ENCODE measurements around the gene CACNG8.
A peak's percentile ranks its signal among the peaks of the same experiment; 100 is the strongest.
"Not testable (repeated sequence)": the region's sequence is repeated elsewhere in the genome, so short reads cannot be mapped to it uniquely, and the experiment has no call there.

The CACNG8 gene

DNA sequence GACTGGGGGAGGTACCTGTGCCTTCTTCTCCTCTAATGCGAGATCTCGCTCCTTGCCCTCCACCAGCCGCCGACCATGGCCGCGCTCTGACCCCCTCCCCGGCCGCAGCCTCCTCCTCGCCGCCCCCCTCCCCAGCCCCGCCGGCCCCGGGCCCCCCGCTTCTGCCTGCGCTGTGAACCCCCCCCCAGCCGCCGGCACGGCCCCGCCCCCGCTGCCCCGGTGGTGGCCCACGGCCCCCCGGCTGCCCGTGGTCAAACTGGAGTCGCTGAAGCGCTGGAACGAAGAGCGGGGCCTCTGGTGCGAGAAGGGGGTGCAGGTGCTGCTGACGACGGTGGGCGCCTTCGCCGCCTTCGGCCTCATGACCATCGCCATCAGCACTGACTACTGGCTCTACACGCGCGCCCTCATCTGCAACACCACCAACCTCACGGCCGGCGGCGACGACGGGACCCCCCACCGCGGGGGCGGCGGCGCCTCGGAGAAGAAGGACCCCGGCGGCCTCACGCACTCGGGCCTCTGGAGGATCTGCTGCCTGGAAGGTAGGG lies at the start of gene CACNG8:
Gene CACNG8 (plus strand): TSS at position 51 of the 545 bp plus-strand sequence.
- DNase-seq (ENCODE audit: low spot score) = no peak

DNA sequence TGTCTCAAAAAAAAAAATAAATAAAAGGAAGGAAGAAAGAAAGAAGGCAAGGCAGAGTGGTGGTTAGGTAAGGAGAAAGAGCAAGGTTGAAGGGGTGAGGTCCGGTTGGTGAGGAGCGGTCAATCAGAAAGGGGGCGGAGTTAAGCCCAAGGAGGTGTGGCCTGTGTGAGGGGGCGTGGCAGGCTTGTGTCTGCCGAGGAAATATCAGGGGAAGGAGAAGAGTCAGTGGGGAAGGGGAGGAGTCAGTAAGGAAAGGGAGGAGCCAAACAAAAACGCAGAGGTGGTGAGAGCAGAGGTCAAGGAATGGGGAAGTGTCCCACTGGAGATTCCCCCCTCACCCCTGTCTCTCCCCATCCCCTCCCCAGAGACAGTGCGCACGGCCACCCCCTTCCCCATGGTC lies 47.7 kb upstream of the CACNG8 start:
- DNase-seq (ENCODE audit: low spot score) = no peak

DNA sequence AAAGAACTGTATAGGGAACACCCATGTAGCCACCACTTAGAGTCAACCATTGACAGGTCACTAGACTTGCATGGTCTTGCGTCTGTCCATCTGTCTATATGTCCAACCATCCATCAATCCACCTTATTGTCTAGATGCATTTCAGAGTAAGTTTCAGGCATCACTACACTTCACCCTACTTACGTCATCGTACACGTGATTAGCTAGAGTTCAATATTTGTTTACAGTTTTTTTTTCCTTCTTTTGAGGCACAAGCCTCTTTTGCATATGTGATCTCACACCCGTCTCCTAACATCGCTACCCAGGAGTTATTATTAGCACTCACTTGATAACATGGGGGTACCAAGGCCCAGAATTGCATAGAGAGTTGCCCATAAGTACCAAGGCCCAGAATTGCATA lies 46.7 kb upstream of the CACNG8 start:
- DNase-seq (ENCODE audit: low spot score) = no peak

DNA sequence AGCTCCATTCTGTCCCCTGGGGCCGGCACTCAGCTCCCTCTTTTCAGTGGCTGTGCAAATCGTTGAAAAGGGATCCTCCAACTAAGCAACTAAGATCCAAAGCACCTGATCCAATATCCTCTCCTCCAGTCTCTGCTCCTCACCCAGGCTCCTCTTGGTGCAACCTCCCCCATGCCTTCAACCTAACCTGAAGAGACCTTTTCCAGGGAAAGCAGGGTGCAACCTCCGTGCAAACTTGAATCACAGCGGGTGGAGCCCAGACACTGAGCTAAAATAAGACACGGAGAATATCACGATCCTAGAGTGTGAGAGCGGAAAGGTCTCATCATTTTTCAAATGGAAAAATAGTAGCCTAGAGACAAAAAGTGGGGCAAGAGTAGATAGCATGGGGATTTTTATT lies 45.4 kb upstream of the CACNG8 start:
- no peak for DNase-seq (ENCODE audit: low spot score)

DNA sequence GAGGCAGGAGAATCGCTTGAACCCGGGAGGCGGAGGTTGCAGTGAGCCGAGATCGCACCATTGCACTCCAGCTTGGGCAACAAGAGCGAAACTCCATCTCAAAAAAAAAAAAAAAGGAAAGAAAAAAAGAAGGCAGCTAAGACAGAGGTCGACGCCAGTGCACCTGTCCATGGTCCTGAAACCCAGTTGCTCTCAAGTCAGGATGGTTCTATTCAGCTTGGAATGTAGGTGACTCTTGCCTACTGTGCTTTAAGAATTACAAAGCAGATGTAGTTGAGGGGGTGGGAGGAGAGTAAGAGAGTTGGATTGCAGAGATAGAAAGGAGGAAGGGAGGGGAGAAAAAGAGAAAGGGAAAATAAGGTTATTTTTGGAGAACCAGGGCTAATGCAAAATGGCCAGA lies 35.0 kb upstream of the CACNG8 start:
- peak; percentile 32 for DNase-seq (ENCODE audit: low spot score)

DNA sequence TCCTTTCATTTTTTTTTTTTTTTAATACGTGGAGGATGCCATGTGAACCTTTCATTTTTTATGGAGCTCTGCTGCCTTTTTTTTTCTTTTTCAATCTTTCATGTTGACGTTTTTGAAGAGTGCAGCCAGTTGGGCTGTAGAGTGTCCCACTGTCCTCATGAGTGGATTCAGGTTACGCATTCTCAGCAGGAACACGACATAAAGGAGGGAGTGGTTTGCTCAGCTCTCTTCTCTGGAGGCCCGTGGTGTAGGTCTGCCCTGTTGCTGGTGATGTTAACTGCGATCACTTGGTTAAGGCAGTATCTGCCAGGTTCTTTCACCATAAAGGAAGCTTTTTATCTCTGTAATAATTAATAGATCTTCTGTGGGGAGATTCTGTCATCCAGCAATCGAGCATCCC lies 26.7 kb upstream of the CACNG8 start:
- DNase-seq (ENCODE audit: low spot score) = no peak

DNA sequence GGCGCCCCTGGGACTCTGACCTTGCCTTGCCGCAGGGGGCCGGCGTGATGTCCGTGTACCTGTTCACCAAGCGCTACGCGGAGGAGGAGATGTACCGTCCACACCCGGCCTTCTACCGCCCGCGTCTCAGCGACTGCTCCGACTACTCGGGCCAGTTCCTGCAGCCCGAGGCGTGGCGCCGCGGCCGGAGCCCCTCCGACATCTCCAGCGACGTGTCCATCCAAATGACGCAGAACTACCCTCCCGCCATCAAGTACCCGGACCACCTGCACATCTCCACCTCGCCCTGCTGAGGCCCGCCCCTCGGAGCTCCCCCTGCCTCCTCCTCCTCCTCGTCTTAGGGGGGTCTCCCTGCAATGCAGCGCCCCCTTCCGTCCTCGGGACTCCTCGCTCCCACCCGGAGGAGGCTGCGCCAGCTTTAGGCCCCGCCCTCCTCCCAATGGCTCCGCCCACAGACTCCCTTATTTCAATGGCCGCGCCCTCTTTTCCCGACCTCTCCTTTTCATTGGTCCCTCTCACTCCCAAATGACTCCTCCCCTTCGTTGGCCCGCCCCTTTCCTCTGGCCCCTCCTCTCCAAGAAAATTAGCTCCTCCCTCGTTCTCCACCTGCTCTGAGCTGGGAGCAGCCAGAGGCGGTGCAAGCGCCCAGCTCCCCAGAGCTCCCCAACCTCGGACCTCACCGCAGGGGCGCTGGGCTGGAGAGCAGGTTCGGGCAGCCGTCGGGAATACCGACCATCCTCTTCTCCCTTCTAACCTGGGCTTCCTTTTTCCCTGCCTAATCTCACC lies 20.5 kb upstream of the CACNG8 start:
- no peak for DNase-seq (ENCODE audit: low spot score)

DNA sequence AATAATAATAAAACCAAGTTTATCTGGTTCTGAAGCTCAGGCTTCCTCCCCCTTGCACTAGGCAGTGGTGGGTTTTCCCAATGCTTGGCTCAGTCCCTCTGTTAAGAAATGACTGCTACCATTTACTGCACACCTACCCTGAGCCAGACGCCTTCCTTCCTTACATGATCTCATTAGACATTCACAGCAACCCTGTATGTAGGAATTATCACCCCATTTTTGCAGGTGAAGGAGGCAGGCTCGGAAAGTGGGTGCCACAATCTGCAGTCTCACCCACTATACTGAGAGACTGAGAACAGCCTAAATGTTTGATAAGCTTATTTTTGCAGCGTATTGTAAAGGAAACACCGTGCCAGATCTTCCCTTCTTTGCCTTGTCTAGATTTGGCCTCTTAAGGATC lies 18.3 kb upstream of the CACNG8 start:
- DNase-seq (ENCODE audit: low spot score) = no peak

DNA sequence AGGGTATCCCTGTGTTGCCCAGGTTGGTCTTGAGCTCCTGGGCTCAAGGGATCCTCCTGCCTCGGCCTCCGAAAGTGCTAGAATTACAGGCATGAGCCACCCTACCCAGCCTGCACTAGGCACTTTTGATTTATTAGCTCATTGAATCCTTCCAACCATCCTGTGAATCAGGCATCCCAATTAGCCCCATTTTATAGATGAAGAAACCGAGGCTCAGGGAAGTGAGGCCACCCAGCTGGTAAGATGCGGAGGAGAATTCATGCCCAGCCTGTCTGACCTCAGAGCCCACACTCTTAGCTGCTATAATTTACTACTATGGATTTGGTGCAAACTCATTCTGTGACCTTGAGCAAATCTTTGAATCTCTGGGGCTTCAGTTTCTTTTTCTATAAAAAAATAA lies 17.8 kb upstream of the CACNG8 start:
- DNase-seq (ENCODE audit: low spot score) = no peak

DNA sequence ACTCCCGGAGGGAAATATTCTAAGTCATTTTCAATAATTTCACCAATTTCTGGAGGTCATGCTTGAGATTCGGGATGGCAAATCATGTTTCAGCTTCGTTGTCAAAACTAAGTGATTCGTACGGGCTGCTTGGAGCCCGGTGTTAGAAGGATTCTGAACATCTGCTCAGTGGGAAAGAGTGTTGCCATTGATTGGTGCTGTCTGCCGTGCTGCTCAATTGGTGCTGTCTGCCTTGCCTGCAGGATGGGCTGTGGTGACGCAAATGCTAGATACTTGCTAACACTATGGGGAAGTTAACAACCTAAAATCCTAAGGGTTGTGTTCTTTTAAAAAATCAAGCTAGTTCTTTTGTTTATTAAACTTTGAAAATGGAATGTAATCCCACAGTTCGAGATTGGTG lies 17.3 kb upstream of the CACNG8 start:
- no peak for DNase-seq (ENCODE audit: low spot score)

DNA sequence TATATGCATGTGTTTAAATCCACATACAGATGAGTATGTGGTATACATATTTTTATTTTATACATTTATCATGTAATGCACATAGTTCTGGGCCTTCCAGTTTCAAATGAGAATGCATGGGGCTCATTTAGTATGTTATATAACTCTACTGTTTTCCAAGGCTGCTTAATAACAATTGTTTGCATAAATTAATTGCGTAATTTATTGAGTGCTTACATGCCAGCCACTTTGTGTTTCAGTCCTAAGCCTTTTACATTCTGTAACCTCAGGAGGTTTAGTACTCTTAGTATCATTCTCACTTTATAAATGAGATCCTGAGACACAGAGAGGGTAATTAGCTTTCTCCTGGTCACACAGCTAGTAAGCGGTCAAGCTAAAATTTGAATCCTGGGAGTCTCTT lies 16.7 kb upstream of the CACNG8 start:
- DNase-seq (ENCODE audit: low spot score) = no peak

DNA sequence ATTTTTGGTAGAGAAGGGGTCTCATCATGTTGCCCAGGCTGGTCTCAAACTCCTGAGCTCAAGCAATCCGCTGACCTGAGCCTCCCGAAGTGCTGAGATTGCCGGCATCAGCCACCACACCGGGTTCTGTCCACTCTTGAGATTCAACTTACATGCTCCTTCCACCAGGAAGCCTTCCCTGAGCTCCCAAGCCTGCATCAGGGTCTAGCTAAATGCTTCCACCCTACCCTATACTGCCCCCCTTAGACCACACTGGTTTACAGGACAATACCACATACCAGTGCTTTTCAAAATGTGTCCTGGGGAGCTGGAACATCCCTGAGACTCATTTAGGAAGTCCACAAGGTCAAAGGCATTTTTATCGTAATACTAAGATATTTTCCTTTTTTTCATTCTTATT lies 15.1 kb upstream of the CACNG8 start:
- no peak for DNase-seq (ENCODE audit: low spot score)

DNA sequence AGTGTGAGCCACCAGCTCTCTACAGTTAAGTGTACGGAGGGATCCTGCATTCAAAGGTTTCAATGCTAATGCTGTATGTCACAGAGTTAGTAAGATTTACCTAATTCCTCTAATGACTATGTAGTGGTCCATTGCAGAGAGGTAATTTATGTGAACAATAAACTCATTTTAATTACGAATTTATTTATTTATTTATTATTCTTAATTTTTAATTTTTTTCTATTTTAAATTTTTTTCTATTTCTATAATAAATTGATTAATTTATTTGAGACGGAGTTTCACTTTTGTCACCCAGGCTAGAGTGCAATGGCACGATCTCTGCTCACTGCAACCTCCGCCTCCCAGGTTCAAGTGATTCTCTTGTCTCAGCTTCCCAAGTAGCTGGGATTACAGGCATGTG lies 14.1 kb upstream of the CACNG8 start:
- not testable (repeated sequence) for DNase-seq (ENCODE audit: low spot score)

DNA sequence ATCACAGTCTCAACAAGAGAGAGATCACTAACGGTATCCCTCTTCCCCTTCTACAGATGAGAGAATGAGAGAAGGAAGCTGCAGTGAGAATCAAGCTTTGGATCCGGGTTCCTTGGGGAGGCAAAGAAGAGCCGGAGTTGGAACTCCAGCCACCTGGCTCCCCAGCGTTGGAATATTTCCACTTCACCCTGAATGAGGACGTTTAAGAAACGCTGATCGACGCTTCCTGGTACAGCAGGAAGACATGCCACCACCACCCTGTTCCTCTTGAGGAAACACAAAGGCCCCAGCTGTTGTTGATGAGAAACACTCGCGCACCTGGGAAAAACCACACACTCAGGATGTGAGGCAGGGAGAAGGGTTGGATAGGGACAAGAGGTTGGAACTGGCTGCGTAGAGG lies 11.3 kb upstream of the CACNG8 start:
- DNase-seq (ENCODE audit: low spot score) = no peak

DNA sequence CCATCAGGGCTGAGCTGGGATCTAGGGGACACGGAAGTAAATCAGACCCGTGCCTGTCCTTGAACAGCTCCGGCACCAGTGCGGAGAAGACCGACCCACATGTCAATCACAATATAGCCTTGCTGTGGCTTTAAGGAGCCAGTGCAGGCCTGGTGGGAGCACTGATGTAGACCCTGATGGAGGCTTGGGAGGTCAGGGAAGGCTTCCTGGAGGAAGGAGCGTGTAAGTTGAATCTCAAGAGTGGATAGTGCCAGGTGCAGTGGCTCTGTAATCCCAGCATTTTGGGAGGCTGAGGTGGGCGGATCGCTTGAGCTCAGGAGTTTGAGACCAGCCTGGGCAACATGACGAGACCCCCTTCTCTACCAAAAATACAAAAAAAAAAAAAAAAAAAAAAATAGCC lies 10.8 kb upstream of the CACNG8 start:
- DNase-seq (ENCODE audit: low spot score) = no peak

DNA sequence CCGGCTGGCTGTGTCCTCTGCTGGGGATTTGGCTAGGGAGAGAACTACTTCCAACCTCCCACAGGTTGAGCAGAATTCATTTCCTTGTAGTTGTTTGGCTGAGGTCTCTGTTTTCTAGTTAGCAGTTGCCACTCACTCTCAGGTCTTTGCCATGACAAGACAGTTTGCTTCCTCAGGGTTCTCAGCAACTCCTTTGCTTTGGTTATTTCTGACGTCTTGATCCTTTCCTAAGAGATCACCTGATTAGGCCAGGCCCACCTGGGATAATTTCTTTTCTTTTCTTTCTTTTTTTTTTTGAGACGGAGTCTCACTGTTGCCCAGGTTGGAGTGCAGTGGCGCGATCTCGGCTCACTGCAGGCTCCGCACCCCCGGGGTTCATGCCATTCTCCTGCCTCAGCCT lies 9.4 kb upstream of the CACNG8 start:
- DNase-seq (ENCODE audit: low spot score) = no peak

DNA sequence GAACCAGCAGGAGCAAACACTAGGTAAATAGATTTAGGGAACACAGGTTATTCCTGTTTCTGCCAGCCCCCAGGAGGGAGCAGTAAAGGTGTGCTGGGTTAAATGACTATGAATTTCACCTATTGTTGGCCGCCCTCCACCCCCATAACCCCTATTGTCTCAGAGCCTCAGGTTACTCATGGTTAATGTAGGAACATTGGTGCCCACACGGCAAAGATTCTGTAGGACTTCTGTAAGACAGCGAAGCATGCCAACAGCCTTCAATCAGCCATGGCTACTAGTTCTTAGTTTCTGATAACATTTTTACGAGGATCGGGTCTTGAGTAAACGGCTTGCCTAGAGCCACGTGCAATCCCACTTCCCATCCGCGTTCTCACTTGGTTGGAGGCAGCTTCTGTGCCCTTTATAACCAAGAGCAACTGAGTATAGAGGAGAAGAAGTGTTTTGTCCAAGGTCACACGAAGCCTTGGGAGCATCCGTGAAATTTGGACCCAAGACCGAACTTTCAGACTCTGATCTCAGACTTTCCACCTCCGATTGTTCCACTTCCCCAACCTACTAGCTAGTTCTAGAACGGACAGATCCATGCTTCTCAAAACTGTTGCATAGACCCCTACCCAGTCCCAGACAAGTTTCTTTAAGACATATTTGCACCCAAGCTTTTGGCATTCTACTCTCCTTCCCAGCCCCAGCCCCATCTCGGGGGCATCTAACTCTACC lies 5.1 kb upstream of the CACNG8 start:
- no peak for DNase-seq (ENCODE audit: low spot score)

DNA sequence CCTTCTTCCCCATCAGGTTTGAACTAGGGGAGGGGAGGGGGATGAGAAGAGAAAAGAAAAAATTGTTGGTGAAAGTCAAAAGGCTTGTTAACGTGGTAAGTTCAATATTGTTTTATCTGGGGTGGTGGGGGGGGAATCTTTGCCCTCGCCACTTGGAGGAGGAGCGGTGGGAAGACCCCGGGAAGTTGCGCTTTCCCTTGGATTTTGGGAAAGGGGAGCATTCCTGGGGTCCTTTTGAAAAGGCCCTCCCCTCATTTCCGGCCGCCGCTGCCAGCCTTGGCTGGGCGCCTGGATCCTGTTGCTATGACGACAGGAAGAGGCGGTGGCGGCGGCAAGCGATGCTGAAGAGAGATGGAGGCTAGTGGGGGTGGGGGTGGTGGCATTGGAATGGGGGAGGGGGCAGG lies 4.6 kb upstream of the CACNG8 start:
- no peak for DNase-seq (ENCODE audit: low spot score)

DNA sequence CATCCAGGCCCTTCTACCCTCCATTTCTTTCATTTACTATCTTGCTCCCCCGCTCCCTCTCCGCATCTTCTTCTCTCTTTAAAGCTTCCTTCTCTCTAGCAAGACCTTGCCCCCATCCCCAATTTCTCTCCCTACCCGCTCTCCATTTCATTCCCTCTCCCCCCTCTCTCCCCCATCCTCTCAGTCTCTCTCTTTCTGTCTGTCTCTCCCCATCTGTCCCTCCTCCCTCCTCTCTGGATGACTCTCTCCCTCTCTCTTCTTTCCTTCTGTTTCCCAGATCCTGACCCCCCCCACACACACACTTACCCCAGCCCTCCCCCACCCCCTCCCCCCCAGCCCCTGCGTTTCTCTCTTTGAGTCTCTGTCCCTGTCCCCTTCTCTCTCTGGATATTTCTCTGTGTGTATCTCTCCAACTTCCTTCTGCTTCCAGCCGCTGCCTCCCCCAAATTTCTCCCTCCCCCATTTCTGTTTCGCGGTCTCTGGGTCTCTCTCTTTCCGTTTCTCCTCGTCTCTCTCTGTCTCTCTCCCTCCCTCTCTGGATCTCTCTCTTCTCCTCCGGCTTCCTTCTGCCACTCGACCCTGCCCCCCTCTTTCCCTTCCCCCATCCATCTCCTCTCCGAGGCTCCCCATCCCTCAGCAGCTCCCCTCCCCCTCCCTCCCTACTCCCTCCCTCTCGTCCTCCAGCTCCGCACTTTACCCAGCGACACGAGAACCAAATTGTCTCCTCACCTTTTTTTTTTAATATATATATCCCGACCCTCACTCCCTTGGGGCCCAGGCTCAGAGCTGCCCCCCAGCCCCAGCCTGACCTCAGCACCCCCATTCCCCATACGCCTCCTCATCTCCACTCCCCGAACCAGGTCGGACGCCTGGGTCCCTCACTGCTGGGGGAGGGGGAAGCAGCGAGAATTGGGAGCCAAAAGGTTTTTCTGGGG lies 3.6 kb upstream of the CACNG8 start:
- no peak for DNase-seq (ENCODE audit: low spot score)

DNA sequence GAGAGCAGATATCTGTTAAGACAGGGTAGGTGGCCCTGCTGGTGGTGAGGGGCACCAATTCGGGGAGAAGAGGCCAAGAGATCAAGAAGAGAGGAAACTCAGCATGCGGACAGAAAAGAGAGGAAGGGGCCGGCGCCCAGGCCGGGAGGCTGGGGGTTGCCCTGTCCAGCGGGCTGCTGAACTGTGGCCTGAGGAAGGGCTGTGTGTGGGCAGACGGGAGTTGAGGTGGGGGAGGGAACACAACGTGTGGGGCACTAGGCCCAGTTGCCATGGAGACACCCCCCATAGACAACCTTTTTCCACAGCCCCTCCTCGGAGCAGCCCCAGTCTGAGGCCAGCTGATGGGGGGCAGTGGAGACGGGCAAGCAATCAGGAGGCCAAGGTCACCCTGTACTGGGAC lies 2.5 kb upstream of the CACNG8 start:
- no peak for DNase-seq (ENCODE audit: low spot score)

DNA sequence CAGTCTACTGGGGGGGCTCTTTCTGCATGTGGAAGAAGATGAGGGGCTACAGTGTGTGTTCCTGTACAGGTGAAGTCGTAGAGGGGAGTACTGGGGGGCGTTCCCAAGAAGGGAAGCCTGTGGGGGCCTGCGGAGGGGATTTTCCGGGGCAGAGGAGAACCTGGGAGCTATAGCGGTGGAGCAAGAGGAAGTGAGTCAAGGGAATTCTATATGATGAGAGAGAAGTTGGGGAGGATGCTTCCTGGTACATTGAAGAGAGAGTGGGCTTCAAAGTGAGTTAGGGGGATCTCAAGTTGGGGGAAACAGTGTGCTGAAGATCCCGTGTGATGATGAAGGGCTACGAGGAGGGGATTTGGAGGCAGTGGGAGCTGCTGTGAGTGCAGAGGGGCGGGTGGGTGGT lies 1.9 kb upstream of the CACNG8 start:
- DNase-seq (ENCODE audit: low spot score) = no peak

All from kidney tubule cell (primary cell).